A673 (cell line): ENCODE data around the gene CHST15. TPM values are rescaled to one million over a fixed set of nuclear protein-coding genes. Genes with fewer than 3 reads are reported as not detected.

Experiments
- BruUV-seq: library from RNA; stranded (reverse); fragments of 400-500 nt; replicated peaks from 2 replicates; lab custom pipeline; 2021; lab: Mats Ljungman, UMichigan
- CTCF ChIA-PET: fragments of 300-600 bp; sonication (Branson Sonifier 250); formaldehyde crosslinking; loops from one replicate; lab custom pipeline; 2022; ENCODE audit warnings: antibody characterized with exemption; lab: Charles Lee
- POLR2A ChIA-PET: fragments of 300-600 bp; sonication (Branson Sonifier 250); formaldehyde crosslinking; loops from one replicate; lab custom pipeline; 2022; ENCODE audit warnings: antibody characterized with exemption; ENCODE audit not compliant: low non-redundant PET; lab: Charles Lee
- DNase-seq: peaks from one replicate; pipeline ENCODE4 v3.0.0-alpha.2; 2015; ENCODE audit warnings: low spot score
- H3K27ac ChIP-seq: fragments of 200-600 bp; sonication (generic); 2 replicates; pipeline ENCODE4 v1.5.1; 2016; ENCODE audit warnings: mixed run types, low read depth, mild to moderate bottlenecking, mixed read lengths, antibody characterized with exemption, low read length; ENCODE audit not compliant: poor library complexity, severe bottlenecking
- H3K27me3 ChIP-seq: fragments of 200-600 bp; sonication (generic); replicated peaks from 2 replicates; pipeline ENCODE4 v1.6.1; 2017; ENCODE audit warnings: mixed run types, low read depth, mild to moderate bottlenecking, mixed read lengths, antibody characterized with exemption, low read length; ENCODE audit not compliant: insufficient read depth, poor library complexity
- H3K36me3 ChIP-seq: fragments of 200-600 bp; sonication (generic); 2 replicates; pipeline ENCODE4 v1.6.1; 2016; ENCODE audit warnings: mixed run types, mild to moderate bottlenecking, mixed read lengths, antibody characterized with exemption, low read length; ENCODE audit not compliant: insufficient read depth, poor library complexity, severe bottlenecking
- H3K4me1 ChIP-seq: fragments of 200-600 bp; sonication (generic); 2 replicates; pipeline ENCODE4 v1.6.1; 2017; ENCODE audit warnings: mixed run types, mild to moderate bottlenecking, mixed read lengths, antibody characterized with exemption, low read length; ENCODE audit not compliant: insufficient read depth, poor library complexity, severe bottlenecking
- H3K4me3 ChIP-seq: fragments of 200-600 bp; sonication (generic); 2 replicates; pipeline ENCODE4 v1.5.1; 2016; ENCODE audit warnings: low read depth, mixed run types, mild to moderate bottlenecking, mixed read lengths, low read length; ENCODE audit not compliant: poor library complexity, severe bottlenecking
- H3K9me3 ChIP-seq: fragments of 200-600 bp; sonication (generic); 2 replicates; pipeline ENCODE4 v1.6.1; 2016; ENCODE audit warnings: mixed run types, low read depth, mild to moderate bottlenecking, mixed read lengths, antibody characterized with exemption, low read length; ENCODE audit not compliant: poor library complexity, severe bottlenecking
- EZH2 ChIP-seq: fragments of 200-600 bp; sonication (generic); IDR thresholded peaks from 2 replicates; pipeline ENCODE4 v1.6.1; 2017; ENCODE audit warnings: borderline replicate concordance, low read depth, mild to moderate bottlenecking, mixed read lengths, antibody characterized with exemption, low read length; ENCODE audit not compliant: poor library complexity, severe bottlenecking
- intact Hi-C: fragments of 100-400 bp; cut with micrococcal nuclease; formaldehyde crosslinking; loops from one replicate; pipeline ENCODE4 v1.10.0; 2022; ENCODE audit not compliant: unreplicated experiment
- total RNA-seq: library from RNA; stranded (reverse); gene quantifications from 2 replicates; pipeline ENCODE4 v1.2.3, GENCODE V29; 2021
- TF ChIP-seq, protein P1 (sequence below): fragments of 300-800, 200-600 bp; sonication (generic); conservative IDR thresholded peaks from 2 replicates; pipeline ENCODE4 v1.5.1; 2017; ENCODE audit warnings: low read depth, mild to moderate bottlenecking, antibody characterized with exemption, low read length, moderate library complexity, mixed read lengths

CHST15 gene
- total RNA-seq, 1 experiment from 2014 or later = 1.7 TPM

DNA sequence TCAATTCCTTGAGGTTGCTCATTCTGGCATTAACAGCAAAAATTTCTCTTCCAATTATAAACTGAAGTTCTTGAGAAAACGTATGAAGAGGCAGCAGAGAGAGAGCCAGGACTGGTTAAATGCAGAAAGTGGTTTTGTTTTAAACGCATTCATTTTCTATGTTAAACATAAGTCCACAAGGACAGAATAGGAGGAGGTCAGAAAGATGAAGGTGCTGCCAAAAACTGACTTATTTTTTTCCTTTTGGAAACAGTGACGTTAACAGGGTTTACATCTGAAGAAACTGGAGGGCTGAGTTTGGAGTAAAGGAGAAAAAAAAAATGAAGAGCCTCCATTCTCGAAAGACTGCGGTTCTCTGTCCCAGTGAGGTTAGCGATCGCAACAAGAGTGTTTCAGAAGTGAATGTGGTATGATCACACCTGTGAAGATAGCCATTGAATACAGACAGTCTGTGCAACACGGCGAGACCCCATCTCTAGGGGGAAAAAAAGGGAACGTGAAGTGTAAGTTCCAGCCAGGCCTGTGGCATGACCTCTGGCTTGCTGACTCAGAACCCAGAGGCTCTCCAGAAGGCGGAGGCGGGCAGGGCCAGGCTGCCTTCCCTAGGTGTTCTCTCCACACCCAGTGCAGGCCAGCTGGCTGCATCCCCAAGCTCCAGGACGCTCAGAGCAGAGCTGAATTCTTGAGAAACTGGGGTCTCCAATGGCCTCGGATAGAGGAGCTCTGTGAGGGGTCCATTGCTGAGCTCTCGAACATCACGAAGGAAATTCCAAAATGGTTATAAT is 84.0 kb downstream of the CHST15 start:
- Histone ChIP-seq H3K9me3 (no peaks in the 10 kb centered on the region), H3K27ac (no peak overlapping the region), H3K36me3 (no peaks in the 10 kb centered on the region), H3K27me3 (no peaks in the 10 kb centered on the region), H3K4me1 (peaks cover 7% of the 10 kb centered on the region), H3K4me3 (no peak overlapping the region)
- no peak for DNase-seq
- no TSS peak for BruUV-seq
- ChIA-PET POLR2A (no interaction called here), CTCF (no interaction called here)
- intact Hi-C loops = no loop called here
- TF ChIP-seq EZH2 = no peak
- TF ChIP-seq, protein P1, sequence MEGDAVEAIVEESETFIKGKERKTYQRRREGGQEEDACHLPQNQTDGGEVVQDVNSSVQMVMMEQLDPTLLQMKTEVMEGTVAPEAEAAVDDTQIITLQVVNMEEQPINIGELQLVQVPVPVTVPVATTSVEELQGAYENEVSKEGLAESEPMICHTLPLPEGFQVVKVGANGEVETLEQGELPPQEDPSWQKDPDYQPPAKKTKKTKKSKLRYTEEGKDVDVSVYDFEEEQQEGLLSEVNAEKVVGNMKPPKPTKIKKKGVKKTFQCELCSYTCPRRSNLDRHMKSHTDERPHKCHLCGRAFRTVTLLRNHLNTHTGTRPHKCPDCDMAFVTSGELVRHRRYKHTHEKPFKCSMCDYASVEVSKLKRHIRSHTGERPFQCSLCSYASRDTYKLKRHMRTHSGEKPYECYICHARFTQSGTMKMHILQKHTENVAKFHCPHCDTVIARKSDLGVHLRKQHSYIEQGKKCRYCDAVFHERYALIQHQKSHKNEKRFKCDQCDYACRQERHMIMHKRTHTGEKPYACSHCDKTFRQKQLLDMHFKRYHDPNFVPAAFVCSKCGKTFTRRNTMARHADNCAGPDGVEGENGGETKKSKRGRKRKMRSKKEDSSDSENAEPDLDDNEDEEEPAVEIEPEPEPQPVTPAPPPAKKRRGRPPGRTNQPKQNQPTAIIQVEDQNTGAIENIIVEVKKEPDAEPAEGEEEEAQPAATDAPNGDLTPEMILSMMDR = no peak

DNA sequence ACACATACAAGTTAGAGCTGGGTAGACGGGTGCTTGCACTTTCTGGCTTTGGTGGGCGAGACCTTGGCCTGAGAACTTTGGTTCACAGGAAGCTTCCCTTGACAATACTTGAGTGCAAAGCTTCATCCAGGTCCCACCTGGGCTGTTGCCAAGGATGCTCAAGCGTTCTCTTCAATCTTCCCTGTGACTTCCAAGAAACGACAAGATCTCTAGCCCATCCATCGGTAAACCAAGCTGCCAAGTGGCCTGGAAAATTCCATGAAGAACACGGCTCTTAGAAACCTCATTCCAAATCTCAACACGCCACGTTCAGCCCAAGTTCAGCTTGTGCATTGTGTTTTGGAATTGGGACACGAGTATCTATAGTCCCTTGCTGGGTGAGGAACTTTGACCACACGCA is 84.7 kb downstream of the CHST15 start:
- no peaks in the 10 kb centered on the region for H3K27me3 ChIP-seq
- TF ChIP-seq EZH2 = no peak
- TF ChIP-seq, protein P1 = no peak
- H3K36me3 ChIP-seq = no peaks in the 10 kb centered on the region
- peaks cover 7% of the 10 kb centered on the region for H3K4me1 ChIP-seq
- intact Hi-C loops = no loop called here
- no peaks in the 10 kb centered on the region for H3K9me3 ChIP-seq
- no peak overlapping the region for H3K4me3 ChIP-seq
- no peak for DNase-seq
- ChIA-PET CTCF (no interaction called here), POLR2A (no interaction called here)
- H3K27ac ChIP-seq = no peak overlapping the region
- BruUV-seq = no TSS peak

DNA sequence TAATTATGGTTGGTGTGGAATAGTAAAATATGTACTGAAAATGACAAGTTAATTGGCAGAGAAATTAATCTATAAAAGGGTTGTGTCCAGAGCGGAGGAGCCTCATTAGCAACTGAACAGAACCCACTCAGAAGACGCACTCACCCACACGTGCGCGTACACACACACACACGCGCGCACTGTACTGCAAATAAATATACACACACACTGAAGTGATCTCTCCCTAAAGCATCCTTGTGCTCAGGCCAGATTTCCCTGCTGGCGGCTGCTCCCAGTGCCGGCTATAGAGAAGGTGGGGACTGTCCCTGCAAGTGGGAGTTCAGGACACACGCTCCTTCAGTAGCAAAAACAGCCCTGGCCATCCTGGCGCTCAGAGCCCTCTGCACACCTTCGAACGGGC is 85.2 kb downstream of the CHST15 start:
- Histone ChIP-seq H3K27ac (no peak overlapping the region), H3K27me3 (no peaks in the 10 kb centered on the region), H3K4me3 (no peak overlapping the region), H3K4me1 (peaks cover 7% of the 10 kb centered on the region), H3K9me3 (no peaks in the 10 kb centered on the region), H3K36me3 (no peaks in the 10 kb centered on the region)
- ChIA-PET POLR2A (no interaction called here), CTCF (no interaction called here)
- BruUV-seq = no TSS peak
- DNase-seq = no peak
- no peak for TF ChIP-seq EZH2
- TF ChIP-seq, protein P1 = no peak
- intact Hi-C loops = no loop called here
